Thymus (tissue), 11 donors: Measurements from ENCODE around the gene MAGI1. TPM values are rescaled to one million over a fixed set of nuclear protein-coding genes. Genes with fewer than 3 reads are reported as not detected.
"Not testable (repeated sequence)": the region's sequence is repeated elsewhere in the genome, so short reads cannot be mapped to it uniquely, and the experiment has no call there.

Source experiments
- DNase-seq, 9 donors: peaks; one replicate each; pipeline ENCODE4 v3.0.0-alpha.2; 2013; ENCODE audit warnings: low spot score in 9 of 9, low read depth in 6 of 9, missing footprints in 1 of 9
- H3K27ac ChIP-seq, 2 donors: one replicate each; pipeline ENCODE4 v1.5.1; 2013; ENCODE audit warnings: control low read depth in 1 of 2, low read depth in 1 of 2, low read length in 1 of 2, mild to moderate bottlenecking in 1 of 2, moderate library complexity in 1 of 2
- H3K27me3 ChIP-seq, 2 donors: one replicate each; pipeline ENCODE4 v1.5.1; 2013; ENCODE audit warnings: low read length in 1 of 2; ENCODE audit not compliant: control insufficient read depth in 2 of 2, insufficient read depth in 1 of 2
- H3K36me3 ChIP-seq, 2 donors: one replicate each; pipeline ENCODE4 v1.5.1; 2013; ENCODE audit warnings: low read length in 1 of 2, mild to moderate bottlenecking in 1 of 2, moderate library complexity in 1 of 2; ENCODE audit not compliant: control insufficient read depth in 2 of 2, insufficient read depth in 2 of 2
- H3K4me1 ChIP-seq, 2 donors: one replicate each; pipeline ENCODE4 v1.5.1; 2013; ENCODE audit warnings: low read length in 2 of 2; ENCODE audit not compliant: control insufficient read depth in 2 of 2, insufficient read depth in 2 of 2
- H3K4me3 ChIP-seq, 2 donors: one replicate each; pipeline ENCODE4 v1.5.1; 2013; ENCODE audit warnings: low read length in 2 of 2, control low read depth in 1 of 2, mild to moderate bottlenecking in 1 of 2
- H3K9me3 ChIP-seq, 2 donors: one replicate each; pipeline ENCODE4 v1.5.1; 2013; ENCODE audit warnings: low read length in 1 of 2, mild to moderate bottlenecking in 1 of 2; ENCODE audit not compliant: control insufficient read depth in 2 of 2, insufficient read depth in 1 of 2
- WGBS: extraction: QIAGEN DNeasy Blood & Tissue Kit; methylation state at CpG from one replicate; pipeline ENCODE4 v1.1.7; 2013; 5-methylcytosine and 5-hydroxymethylcytosine counted together
- polyA plus RNA-seq: library from polyadenylated mRNA; stranded (reverse); fragments of 200-250 nt; gene quantifications from one replicate; pipeline ENCODE4 v1.2.3, GENCODE V29; 2013
- total RNA-seq: library from RNA; stranded (reverse); fragments of 120-200 nt; gene quantifications from one replicate; pipeline ENCODE4 v1.2.4, GENCODE V29; 2013
- donor health status: healthy.

Gene MAGI1
- total and polyA plus RNA-seq, 2 donors, result 5.1 to 6.1 TPM

DNA sequence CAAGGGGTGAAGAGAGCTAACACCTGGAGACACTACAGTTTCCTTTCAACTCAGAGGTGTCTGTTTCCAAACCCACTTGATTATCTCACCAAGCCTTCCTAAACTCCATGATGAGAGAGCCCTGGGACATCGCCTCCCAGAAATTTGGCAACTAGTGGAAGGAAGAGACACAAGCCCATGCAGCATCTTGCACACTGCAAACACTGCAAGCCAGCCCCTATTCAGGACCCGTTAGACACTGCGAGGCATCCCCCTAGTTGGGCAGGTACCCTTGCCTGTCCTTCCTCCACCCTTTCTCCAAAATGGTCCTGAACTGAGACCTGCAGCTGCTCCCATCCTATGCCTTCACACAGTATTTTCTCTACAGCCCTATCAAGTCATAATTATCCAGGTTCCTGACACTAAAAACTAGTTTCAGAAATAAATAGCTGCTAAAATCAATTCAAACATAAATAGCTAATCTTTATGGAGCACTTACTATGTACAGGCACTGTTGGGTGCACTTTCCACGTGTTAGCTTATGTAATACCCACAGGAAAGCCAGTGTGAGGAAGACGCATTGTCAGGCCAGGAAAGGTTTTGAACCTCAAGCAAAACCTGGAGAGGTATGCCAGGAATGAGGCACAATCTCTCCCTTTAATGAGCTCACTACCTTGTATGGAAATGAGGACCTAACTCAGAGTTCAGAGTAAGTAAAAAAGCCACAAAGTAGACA is 2.8 kb downstream of the MAGI1 start:
- peaks cover 6 to 14% of the 10 kb centered on the region in 2 donors for H3K4me1 ChIP-seq
- no peak for DNase-seq
- 78% methylated on average over 5 of the region's 5 CpGs for WGBS
- H3K4me3 ChIP-seq, result no peak overlapping the region
- no peak overlapping the region for H3K27ac ChIP-seq
- peaks cover 45 to 51% of the 10 kb centered on the region in 2 donors for H3K27me3 ChIP-seq
- no peaks in the 10 kb centered on the region for H3K9me3 ChIP-seq
- no peaks in the 10 kb centered on the region for H3K36me3 ChIP-seq

DNA sequence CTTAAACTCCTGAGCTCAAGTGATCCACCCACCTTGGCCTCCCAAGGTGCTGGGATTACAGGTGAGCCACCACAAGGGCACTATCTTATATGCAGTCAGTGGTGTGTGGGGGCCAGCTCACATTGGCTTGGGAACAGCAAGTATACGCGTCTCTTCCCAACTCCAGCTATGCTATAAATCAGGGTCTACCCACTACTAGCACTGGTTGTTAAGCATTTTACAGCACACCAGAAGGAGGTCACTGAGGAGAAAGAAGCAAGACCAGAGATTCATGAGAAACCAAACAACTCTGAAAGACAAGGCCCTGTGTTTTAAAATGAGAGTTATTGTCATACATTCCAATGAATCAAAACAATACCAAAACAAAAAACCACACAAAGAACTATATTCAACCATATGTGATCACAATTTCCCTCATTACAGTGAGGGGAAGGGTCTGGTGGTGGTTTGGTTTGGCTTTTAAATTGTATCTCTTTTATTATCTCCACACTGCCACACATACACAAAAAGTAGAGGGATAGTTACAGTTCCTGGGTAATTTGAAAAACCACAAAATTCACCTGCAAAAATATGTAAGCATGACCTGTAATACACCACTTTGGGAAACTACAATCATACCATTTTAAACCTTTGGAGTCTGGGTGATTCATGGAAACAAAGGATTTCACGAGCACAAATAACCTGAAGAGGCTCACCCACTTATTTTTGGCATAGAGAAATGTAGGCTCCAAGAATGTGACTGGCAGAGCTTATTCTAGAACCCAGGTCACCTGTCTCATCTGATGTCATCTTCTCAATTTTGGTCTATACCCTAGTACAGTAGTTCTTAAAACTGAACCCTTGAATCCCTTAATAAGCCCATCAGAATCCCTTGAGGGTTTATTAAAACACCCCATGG is 5.2 kb downstream of the MAGI1 start:
- no peak for DNase-seq
- Histone ChIP-seq H3K9me3 (no peaks in the 10 kb centered on the region), H3K36me3 (no peaks in the 10 kb centered on the region), H3K4me3 (no peak overlapping the region), H3K4me1 (peaks cover 2 to 7% of the 10 kb centered on the region in 2 donors), H3K27ac (no peak overlapping the region), H3K27me3 (peaks cover 23 to 27% of the 10 kb centered on the region in 2 donors)
- WGBS, result 91% methylated on average over 3 of the region's 3 CpGs

DNA sequence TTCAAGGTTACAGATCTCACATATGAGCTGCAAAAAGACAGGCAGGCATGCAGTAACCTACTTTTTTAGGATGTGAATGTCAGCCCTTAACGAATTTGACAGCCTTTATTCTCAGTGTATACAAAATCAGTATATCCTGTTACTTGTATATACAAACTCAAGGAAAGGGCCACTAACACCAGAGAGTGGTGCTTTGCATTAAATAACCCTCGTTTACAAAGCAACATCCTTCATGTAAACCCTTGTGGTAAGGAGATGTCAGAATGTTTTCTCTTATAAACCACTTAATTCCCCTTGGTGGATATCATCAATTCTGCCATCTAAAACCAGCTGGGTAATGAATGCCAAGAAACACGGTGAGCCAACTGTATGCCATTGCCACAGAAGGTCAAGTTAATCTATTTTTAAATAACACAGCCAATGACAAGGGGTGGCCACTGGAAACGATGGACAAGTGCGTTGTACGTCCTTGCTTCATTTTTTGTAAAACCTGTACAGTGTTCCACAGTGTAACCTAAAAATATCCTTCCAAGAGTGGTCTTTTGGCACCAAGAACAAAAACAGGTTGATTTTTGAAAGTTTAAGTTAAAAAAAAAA is 7.5 kb downstream of the MAGI1 start:
- Histone ChIP-seq H3K9me3 (no peaks in the 10 kb centered on the region), H3K4me3 (no peak overlapping the region), H3K27ac (no peak overlapping the region), H3K36me3 (no peaks in the 10 kb centered on the region), H3K4me1 (no peaks in the 10 kb centered on the region), H3K27me3 (peaks cover under 1 to 4% of the 10 kb centered on the region in 2 donors)
- DNase-seq, result no peak
- 93% methylated on average over 6 of the region's 6 CpGs for WGBS

DNA sequence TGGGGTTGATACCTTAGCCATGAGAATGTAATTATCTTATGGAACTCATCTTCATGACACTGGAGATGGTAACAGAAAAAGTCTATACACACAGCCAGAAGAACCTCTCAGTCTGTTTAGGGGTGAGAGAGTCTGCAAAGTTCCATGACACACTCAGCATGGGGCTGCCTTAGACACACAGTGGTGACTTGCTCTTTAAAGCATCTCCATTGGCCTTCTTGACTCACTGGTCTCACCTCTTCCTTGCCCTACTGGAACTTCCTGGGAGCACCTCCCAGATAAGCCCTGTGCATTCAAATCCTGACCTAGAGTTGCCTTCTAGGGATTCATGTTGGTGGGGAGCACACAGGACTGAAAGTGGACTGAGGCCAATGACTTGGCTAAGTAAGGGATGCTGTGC is 9.3 kb downstream of the MAGI1 start:
- H3K27ac ChIP-seq, result no peak overlapping the region
- H3K9me3 ChIP-seq, result no peaks in the 10 kb centered on the region
- DNase-seq, result no peak

DNA sequence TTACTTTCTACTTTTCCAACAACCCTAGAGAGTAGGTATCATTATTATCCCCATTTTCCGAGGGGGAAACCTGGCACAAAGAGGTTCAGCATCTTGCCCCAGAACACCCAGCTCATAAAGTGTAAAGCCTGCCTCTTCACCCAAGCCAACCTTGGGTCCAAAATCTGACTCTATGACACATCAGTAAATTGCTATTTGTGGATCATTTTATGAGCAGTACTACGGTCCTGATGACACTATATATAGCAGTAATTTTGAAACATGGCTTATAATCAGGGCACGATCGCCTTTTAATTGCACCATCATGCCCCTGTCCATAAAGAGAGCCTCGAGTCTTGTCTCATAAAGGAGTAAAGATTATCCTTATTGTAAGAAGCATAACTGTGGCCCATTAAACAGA is 9.7 kb downstream of the MAGI1 start:
- no peak for DNase-seq
- WGBS, result 75% methylated on average over 5 of the region's 5 CpGs

More for the DNA sequence above, 9.3 kb downstream of the MAGI1 start:
- no peaks in the 10 kb centered on the region for H3K27me3 ChIP-seq
- H3K4me3 ChIP-seq, result no peak overlapping the region
- H3K4me1 ChIP-seq, result no peaks in the 10 kb centered on the region
- no peaks in the 10 kb centered on the region for H3K36me3 ChIP-seq

DNA sequence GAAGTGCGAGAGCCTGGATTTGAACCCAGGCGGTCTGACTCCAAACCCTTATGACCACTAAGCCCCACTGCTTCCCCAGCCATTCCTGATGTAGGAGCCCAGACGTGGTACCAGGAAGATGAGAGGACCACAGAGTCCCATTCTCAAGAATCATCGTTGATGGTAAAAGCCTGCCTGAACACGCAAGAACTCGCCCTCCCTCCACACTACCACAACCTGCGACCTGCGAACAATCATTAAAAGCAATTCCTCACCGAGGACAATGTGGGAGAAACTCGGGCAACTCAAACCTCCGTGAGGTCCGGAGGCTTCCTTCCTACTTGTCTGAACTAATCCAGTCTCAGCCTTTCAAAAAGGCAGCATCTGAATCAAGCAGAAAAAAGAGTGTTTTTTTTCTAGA is 10.3 kb downstream of the MAGI1 start:
- Histone ChIP-seq H3K27ac (no peak overlapping the region), H3K4me3 (no peak overlapping the region), H3K36me3 (no peaks in the 10 kb centered on the region), H3K4me1 (no peaks in the 10 kb centered on the region), H3K27me3 (no peaks in the 10 kb centered on the region), H3K9me3 (no peaks in the 10 kb centered on the region)
- WGBS, result 84% methylated on average over 12 of the region's 12 CpGs
- DNase-seq, result no peak

More for the DNA sequence above, 9.7 kb downstream of the MAGI1 start:
- H3K27ac ChIP-seq, result no peak overlapping the region
- H3K9me3 ChIP-seq, result no peaks in the 10 kb centered on the region
- H3K4me3 ChIP-seq, result no peak overlapping the region
- no peaks in the 10 kb centered on the region for H3K27me3 ChIP-seq
- H3K36me3 ChIP-seq, result no peaks in the 10 kb centered on the region
- no peaks in the 10 kb centered on the region for H3K4me1 ChIP-seq

DNA sequence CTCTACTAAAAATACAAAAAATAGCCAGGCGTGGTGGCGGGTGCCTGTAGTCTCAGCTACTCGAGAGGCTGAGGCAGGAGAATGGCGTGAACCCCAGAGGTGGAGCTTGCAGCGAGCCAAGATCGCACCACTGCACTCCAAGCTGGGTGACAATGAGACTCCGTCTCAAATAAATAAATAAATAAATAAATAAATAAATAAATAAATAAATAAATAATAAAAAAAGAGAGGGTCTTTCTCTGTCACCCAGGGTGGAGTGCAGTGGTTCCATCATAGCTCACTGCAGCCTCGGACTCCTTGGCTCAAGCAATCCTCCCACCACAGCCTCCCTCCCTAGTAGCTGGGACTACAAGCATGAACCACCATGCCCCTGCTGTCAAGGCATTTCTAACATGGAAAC is 11.6 kb downstream of the MAGI1 start:
- not testable (repeated sequence) for H3K36me3 ChIP-seq, H3K27ac ChIP-seq, H3K4me3 ChIP-seq, H3K27me3 ChIP-seq, H3K4me1 ChIP-seq, H3K9me3 ChIP-seq, DNase-seq
- WGBS, result 97% methylated on average over 8 of the region's 8 CpGs

DNA sequence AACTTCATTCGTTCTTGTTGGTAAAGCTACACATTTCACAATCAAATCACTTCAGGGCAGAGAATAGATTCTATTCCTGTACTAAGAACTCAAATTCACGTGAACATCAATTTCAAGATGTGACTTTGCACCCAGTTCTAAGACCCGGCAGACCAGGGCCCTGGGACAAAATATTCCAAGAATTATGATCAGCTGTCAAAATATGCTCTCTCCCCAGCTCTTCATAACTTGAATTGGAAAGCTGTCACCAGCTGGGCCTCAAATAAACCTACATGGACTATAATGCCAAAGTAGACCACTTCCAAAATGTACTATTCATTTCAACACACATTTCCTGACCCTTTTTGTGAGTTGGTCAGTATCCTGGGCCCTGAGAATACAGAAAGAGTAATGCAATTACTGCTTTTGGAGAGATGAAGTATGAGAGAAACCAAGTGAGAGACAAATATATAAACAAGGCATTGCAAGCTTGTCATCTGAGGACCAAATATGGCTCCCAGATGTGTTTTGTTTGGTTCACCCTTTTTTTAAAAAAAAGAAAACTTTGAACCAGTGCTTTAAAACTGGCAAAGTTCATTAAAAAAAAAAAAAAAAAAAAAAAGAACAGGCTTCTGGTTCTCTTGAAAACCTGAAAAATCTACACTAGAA is 14.9 kb downstream of the MAGI1 start:
- no peak for DNase-seq
- H3K27ac ChIP-seq, result no peak overlapping the region
- no peaks in the 10 kb centered on the region for H3K27me3 ChIP-seq

More for the DNA sequence above, 14.9 kb downstream of the MAGI1 start:
- Histone ChIP-seq H3K36me3 (no peaks in the 10 kb centered on the region), H3K4me1 (no peaks in the 10 kb centered on the region), H3K9me3 (no peaks in the 10 kb centered on the region), H3K4me3 (no peak overlapping the region)
- WGBS, result 94% methylated on average over 3 of the region's 3 CpGs
